HG02938 (cell line): ENCODE results near the gene CIDEB.

Experiments
- ATAC-seq: cut with Tn5 transposase; IDR thresholded peaks from one replicate; pipeline ENCODE4 v1.9.1; 2021; ENCODE audit warnings: mild to moderate bottlenecking, moderate library complexity; ENCODE audit not compliant: unreplicated experiment

The CIDEB gene

GRCh38 chr14:24270537-24271133, 37.1 kb downstream of the CIDEB start:
- ATAC-seq = no peak

DNA sequence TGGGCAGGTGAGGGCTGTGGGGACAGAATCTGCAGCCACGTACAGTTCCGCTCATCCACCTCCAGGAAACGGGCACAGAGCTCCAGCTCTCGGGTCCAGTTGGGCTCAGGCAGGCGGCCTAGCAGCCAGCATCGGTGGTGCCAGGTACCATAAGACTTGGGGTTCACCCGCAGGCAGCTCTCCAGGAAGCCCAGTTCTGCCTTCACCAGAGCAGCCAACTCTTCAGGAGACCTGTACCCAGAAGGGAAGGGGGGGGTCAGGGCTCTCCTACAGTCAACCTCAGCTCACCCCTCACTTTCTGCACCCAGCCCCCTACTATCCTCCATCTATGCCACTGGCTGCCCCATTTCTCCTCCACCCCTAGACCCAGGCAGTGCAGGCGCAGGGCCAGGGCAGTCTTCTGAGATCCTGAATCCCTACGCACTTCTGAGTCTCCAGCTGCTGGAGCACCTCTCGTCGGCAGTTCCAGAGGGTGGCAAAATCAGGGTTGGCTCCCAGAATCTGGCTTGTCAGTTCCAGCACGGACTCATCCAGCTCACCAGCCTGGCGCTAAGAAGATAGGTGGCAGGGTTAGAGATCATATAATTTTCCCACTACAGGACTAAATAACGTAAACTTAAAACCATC, 37.8 kb downstream of the CIDEB start:
- no peak for ATAC-seq

DNA sequence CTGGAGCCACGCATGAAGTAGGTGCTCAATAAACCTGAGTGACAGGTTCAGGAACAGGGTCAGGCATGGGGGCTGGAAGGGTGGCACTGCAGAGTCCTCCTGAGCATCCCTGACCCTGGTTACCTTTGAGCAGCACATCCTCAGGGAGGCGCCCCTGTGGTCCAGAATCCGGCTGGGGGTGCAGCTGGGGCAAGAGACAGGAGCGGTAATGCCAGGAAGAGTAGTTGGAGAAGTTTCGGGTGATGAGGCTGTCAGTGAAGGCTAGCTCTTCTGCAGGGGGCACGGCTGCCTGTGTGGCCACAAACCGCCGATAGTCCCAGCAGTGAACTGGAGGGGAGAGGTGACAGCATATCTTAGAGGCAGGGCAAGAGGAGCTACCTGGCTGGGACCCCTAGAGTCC, 38.4 kb downstream of the CIDEB start:
- no peak for ATAC-seq

GRCh38 chr14:24268225-24268624, 39.6 kb downstream of the CIDEB start:
- ATAC-seq = no peak

DNA sequence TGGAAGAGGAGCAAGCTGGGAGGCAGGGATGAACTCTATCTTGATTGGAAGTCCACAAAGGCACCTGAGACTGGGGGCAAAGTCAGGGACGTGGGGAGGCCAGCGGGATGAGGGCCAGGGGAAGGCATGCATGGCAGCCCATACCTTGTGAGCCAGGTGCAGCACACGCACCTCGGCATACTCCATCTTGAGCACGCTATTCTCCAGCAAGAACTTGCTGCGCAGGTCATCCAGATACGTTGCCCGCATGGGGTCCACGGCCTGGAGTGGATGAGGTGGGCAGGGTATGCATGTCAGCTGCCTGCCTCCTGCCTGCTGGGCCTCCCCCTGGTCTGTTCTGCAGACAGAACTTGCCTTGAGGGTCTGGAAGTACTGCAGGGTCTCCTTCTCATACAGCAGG, 40.3 kb downstream of the CIDEB start:
- ATAC-seq = no peak

- no peak for ATAC-seq
These were observed 41.2 kb downstream of the CIDEB start for GRCh38 chr14:24266344-24267244.

GRCh38 chr14:24264298-24264697, 43.5 kb downstream of the CIDEB start:
- no peak for ATAC-seq

- ATAC-seq = no peak
These were observed 43.9 kb downstream of the CIDEB start for GRCh38 chr14:24263848-24264247.

- no peak for ATAC-seq
These were observed 44.7 kb downstream of the CIDEB start, which contains the start of gene TGM1 for GRCh38 chr14:24262821-24263733. TSS of gene TGM1 (minus strand) at chr14:24263177. CDS start at chr14:24262352, 825 bp downstream.

GRCh38 chr14:24261969-24262327, 45.8 kb downstream of the CIDEB start:
- no peak for ATAC-seq

DNA sequence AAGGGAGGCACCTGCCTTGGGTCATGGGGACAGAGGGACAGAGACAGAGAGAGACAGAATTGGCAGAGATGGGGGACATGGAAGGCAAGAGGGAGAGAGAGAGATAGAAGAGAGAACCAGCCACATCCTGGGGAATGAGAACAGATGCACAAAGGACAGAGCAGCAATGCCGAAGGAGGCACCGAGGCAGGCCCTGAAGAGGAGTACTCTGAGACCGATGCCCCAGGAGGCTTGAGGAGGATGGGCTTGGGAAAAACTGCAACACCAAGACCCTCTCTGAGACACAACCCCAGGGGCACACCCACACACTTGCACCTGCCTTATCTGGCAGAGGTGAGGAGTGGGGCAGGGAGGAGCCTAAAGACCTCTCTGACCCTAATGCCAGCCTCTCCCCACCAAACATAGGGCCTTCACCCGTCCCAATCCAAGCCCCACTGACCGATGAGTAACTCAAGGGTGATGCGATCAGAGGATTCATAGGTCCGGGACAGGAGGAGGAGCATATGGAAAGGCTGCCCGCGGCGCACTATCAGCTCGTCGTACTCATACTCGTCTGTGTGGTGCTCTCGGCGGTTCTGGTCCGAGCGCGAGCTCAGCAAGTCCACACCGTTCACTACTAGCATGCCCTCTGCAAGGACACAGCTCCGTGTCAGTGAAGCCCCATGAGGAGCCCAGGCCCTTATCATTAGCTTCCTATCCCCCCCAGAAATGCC, 46.4 kb downstream of the CIDEB start:
- no peak for ATAC-seq

DNA sequence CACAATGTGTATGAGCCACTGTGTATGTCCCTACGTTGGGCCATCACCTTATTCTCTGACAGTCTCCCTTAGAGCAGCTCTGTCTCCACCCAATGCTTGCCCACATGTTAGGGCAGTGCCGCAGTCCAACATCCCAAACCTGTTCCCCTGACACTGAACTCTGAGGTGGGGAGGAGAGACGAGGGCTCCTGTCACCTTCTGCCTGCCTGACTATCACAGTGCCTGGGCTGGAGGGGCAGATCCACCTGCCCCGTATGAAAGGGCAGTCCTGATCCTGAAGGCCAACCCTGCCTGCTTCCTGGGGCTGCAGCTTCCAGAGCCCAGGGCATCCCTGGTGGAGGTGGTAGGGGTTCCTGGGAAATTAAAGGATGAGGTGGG, 47.0 kb downstream of the CIDEB start:
- ATAC-seq = no peak

DNA sequence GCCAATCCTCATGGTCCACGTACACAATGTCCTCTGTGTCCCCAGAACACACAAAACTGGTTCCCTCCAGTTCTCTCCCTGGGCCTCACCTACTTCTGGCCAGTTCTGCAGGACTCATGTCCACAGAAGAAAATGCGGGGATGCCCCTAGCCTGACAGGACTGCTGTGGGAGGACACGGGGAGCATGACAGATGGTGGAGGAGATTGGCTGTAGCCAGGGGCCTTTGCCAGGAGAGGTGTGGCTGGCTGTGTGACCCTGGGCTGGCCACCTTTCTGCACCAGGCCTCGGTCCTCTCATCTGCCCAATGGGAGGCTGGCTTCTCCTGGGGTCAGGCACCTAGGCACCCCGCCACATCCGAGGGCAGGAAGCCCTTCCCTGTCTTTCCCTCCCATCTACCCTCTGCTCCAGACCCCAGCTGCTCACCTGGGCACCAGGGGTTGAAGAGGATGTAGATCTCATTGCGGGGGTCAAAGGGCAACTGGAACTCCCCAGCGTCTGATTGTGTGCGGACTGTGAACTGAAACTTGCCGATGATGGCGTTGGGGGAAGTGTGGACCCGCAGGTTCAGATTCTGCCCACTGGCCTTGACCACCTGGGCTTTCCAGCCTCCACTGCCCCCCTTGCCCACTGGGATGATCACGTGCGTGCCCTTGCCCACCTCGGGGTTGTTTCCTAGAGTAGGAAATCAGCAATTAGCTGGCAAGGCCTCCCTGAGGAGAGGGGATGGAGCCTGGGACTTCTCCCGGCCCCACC, 47.6 kb downstream of the CIDEB start:
- no peak for ATAC-seq

- ATAC-seq = no peak
These were observed 48.3 kb downstream of the CIDEB start for GRCh38 chr14:24259282-24260025.

- ATAC-seq = no peak
These were observed 49.1 kb downstream of the CIDEB start for GRCh38 chr14:24258548-24259265.

- ATAC-seq = no peak
These were observed 49.7 kb downstream of the CIDEB start for GRCh38 chr14:24258119-24258518.

- ATAC-seq = no peak
These were observed 50.8 kb downstream of the CIDEB start for GRCh38 chr14:24256960-24257359.
